HepG2 (cell line): Measurements from ENCODE around the gene TTLL11. TPM values are rescaled to one million over a fixed set of nuclear protein-coding genes. Genes with fewer than 3 reads are reported as not detected.

Experiments used
- ATAC-seq: fragments of 200-7000 bp; cut with Tn5 transposase; 3 replicates; pipeline ENCODE4 v1.9.1; 2020; ENCODE audit warnings: mild to moderate bottlenecking, moderate library complexity
- BruUV-seq: library from RNA; stranded (reverse); fragments of 400-500 nt; replicated peaks from 2 replicates; lab custom pipeline; 2021; lab: Mats Ljungman, UMichigan
- CTCF ChIA-PET: fragments of 300-600 bp; formaldehyde crosslinking; extraction: SDS; loops from one replicate; lab custom pipeline; 2021; ENCODE audit warnings: low total read pairs, inconsistent platforms, low intra/inter-chr PET ratio; lab: Yijun Ruan, JAX
- POLR2A ChIA-PET: fragments of 350-600 bp; sonication (Branson Sonifier 250); formaldehyde crosslinking; loops from one replicate; lab custom pipeline; 2020; ENCODE audit warnings: antibody characterized with exemption, inconsistent platforms; lab: Yijun Ruan, JAX
- DNase-seq: peaks from one replicate; pipeline ENCODE4 v3.0.0-alpha.2; 2015; ENCODE audit warnings: low spot score
- FAIRE-seq: peaks from 3 replicates; lab custom pipeline; 2011; peaks lifted over from hg19 to GRCh38; lab: Jason Lieb, UNC
- H2AFZ ChIP-seq: one replicate; pipeline ENCODE4 v1.6.1; 2011; ENCODE audit warnings: low read length, inconsistent platforms
- H3K27ac ChIP-seq: fragments of 300-600 bp; 3 replicates; pipeline ENCODE4 v1.8.0; 2011; ENCODE audit warnings: mixed run types, mild to moderate bottlenecking, mixed read lengths, low read length, inconsistent platforms; ENCODE audit not compliant: insufficient read depth; ENCODE audit errors: extremely low read length
- H3K27me3 ChIP-seq, 2 experiments: fragments of 200-600 bp in 1 of 2; 2 replicates in 1 of 2; 3 replicates in 1 of 2; pipeline versions ENCODE4 v1.6.0 to v1.8.0; 2011; ENCODE audit warnings: low read length in 2 of 2, mild to moderate bottlenecking in 2 of 2, moderate library complexity in 2 of 2, inconsistent platforms in 1 of 2; ENCODE audit not compliant: insufficient read depth in 2 of 2, control insufficient read depth in 1 of 2
- H3K36me3 ChIP-seq, 2 experiments: fragments of 200-600 bp in 1 of 2; replicated peaks in 1 of 2; 2 replicates in 1 of 2; 3 replicates in 1 of 2; pipeline versions ENCODE4 v1.5.1 to v1.8.0; 2011; ENCODE audit warnings: low read length in 2 of 2, inconsistent platforms in 1 of 2; ENCODE audit not compliant: insufficient read depth in 2 of 2, control insufficient read depth in 1 of 2
- H3K4me1 ChIP-seq: 2 replicates; pipeline ENCODE4 v1.5.1; 2012; ENCODE audit warnings: low read length, inconsistent platforms; ENCODE audit not compliant: insufficient read depth
- H3K4me2 ChIP-seq: 2 replicates; pipeline ENCODE4 v1.6.0; 2011; ENCODE audit warnings: low read depth, low read length, inconsistent platforms
- H3K4me3 ChIP-seq, 3 experiments: fragments of 200-600 bp in 1 of 3; sonication (generic), shearing (Covaris generic) in 1 of 3; replicated peaks in 1 of 3; 2 replicates each; pipeline ENCODE4 v1.5.1; 2011 to 2016; ENCODE audit warnings: low read length in 3 of 3, inconsistent platforms in 2 of 3, low read depth in 2 of 3, mild to moderate bottlenecking in 2 of 3, control low read depth in 1 of 3, mixed read lengths in 1 of 3; ENCODE audit not compliant: insufficient read depth in 1 of 3
- H3K79me2 ChIP-seq: one replicate; pipeline ENCODE4 v1.6.1; 2011; ENCODE audit warnings: low read length, inconsistent platforms; ENCODE audit not compliant: insufficient read depth
- H3K9ac ChIP-seq: 2 replicates; pipeline ENCODE4 v1.6.0; 2011; ENCODE audit warnings: mild to moderate bottlenecking, low read depth, low read length, inconsistent platforms; ENCODE audit not compliant: insufficient read depth
- H3K9me3 ChIP-seq: 2 replicates; pipeline ENCODE4 v1.5.1; 2012; ENCODE audit warnings: mild to moderate bottlenecking, low read length
- H4K20me1 ChIP-seq: 2 replicates; pipeline ENCODE4 v1.6.0; 2011; ENCODE audit warnings: inconsistent platforms, mild to moderate bottlenecking, low read length, moderate library complexity; ENCODE audit not compliant: insufficient read depth
- DMTF1 ChIP-seq: sonication (generic); formaldehyde crosslinking; IDR thresholded peaks from 2 replicates; pipeline ENCODE4 v1.4.0; 2020; ENCODE audit warnings: mild to moderate bottlenecking, missing genetic modification reagents
- ETV5 ChIP-seq: IDR thresholded peaks from 2 replicates; pipeline ENCODE4 v1.6.1; 2018; ENCODE audit warnings: missing biosample characterization, missing genetic modification reagents, inconsistent platforms, borderline replicate concordance
- MLX ChIP-seq: IDR thresholded peaks from 2 replicates; pipeline ENCODE4 v1.6.1; 2016
- NFE2L2 ChIP-seq: fragments of 150-350 bp; IDR thresholded peaks from 2 replicates; pipeline ENCODE4 v1.6.1; 2014; ENCODE audit warnings: low read length
- SRSF9 ChIP-seq: fragments of 200-400 bp; formaldehyde crosslinking; IDR thresholded peaks from 2 replicates; pipeline ENCODE4 v1.6.1; 2018; ENCODE audit warnings: borderline replicate concordance, mild to moderate bottlenecking, low read depth, low read length; ENCODE audit not compliant: insufficient read depth, poor library complexity, severe bottlenecking
- ZFP91 ChIP-seq: sonication (generic); formaldehyde crosslinking; IDR thresholded peaks from 2 replicates; pipeline ENCODE4 v1.9.0; 2022; ENCODE audit warnings: missing genetic modification reagents, mild to moderate bottlenecking, borderline replicate concordance
- ZHX1 ChIP-seq: sonication (generic); formaldehyde crosslinking; IDR thresholded peaks from 2 replicates; pipeline ENCODE4 v1.8.1; 2022; ENCODE audit warnings: low read depth, mild to moderate bottlenecking, missing genetic modification reagents
- ZNF576 ChIP-seq: sonication (generic); formaldehyde crosslinking; IDR thresholded peaks from 2 replicates; pipeline ENCODE4 v1.4.0; 2020; ENCODE audit warnings: mild to moderate bottlenecking, missing genetic modification reagents
- ZNF678 ChIP-seq: sonication (generic); formaldehyde crosslinking; IDR thresholded peaks from 2 replicates; pipeline ENCODE4 v1.4.0; 2020; ENCODE audit warnings: mild to moderate bottlenecking, missing genetic modification reagents
- ZNF687 ChIP-seq: sonication (generic); formaldehyde crosslinking; IDR thresholded peaks from 2 replicates; pipeline ENCODE4 v1.5.1; 2020; ENCODE audit warnings: mild to moderate bottlenecking, missing genetic modification reagents, moderate library complexity
- ZNF883 ChIP-seq: sonication (generic); formaldehyde crosslinking; IDR thresholded peaks from 2 replicates; pipeline ENCODE4 v1.5.1; 2020; ENCODE audit warnings: mild to moderate bottlenecking, missing genetic modification reagents; ENCODE audit errors: not compliant biosample characterization
- WGBS: methylation state at CpG from one replicate; pipeline ENCODE4 v1.1.6; 2017; ENCODE audit warnings: low lambda C conversion rate; 5-methylcytosine and 5-hydroxymethylcytosine counted together
- in situ Hi-C: cut with HindIII; loops from 2 replicates; pipeline ENCODE4 v1.10.0; 2017; ENCODE audit warnings: low pct_unique_long_range_greater_than_20kb; ENCODE audit not compliant: extremely low pct_ligation_motif_present
- intact Hi-C: fragments of 100-400 bp; cut with micrococcal nuclease; formaldehyde crosslinking; loops from one replicate; pipeline ENCODE4 v1.10.0; 2022; ENCODE audit not compliant: unreplicated experiment
- polyA plus RNA-seq, 8 experiments: library from polyadenylated mRNA; depleted of rRNA in 3 of 8; stranded (reverse) in 7 of 8; unstranded in 1 of 8; fragments of >200 nt; fragmentation: Illumina TruSeq in 4 of 8; extraction: Trizol in 4 of 8; gene quantifications; 2 replicates each; pipeline versions ENCODE4 v1.2.1 to v1.2.3, GENCODE V29; 2011 to 2016; ENCODE audit warnings: low read depth in 4 of 8, missing spikeins in 1 of 8, mixed read lengths in 1 of 8; ENCODE audit not compliant: insufficient read depth in 1 of 8
- total RNA-seq, 5 experiments: library from RNA; depleted of rRNA; stranded (reverse); fragments of >200 nt; fragmentation: Illumina TruSeq; extraction: Trizol; gene quantifications; 2 replicates each; pipeline ENCODE4 v1.2.3, GENCODE V29; 2016; ENCODE audit warnings: low read depth in 1 of 5

Gene TTLL11
- total and polyA plus RNA-seq, 2 of the 13 experiments (the other 11 are each of a cell fraction or from before 2014, with no cell fraction given), result 4.5 to 5.2 TPM

- WGBS, result 0% methylated on average over 2 of the region's 4 CpGs
- in situ Hi-C loops, result no loop called here
- no peak for TF ChIP-seq DMTF1 (CRISPR knock-in tag)
- TF ChIP-seq ZNF883 (CRISPR knock-in tag), result no peak
- TF ChIP-seq ZNF576, result no peak
- TF ChIP-seq ZNF678 (CRISPR knock-in tag), result no peak
- TF ChIP-seq ZFP91, result no peak
- no peak for TF ChIP-seq NFE2L2
- no peak for TF ChIP-seq MLX (CRISPR knock-in tag)
- TF ChIP-seq ZHX1, result no peak
- no peak for TF ChIP-seq ETV5 (CRISPR knock-in tag)
- TF ChIP-seq SRSF9, result no peak
- TF ChIP-seq ZNF687 (CRISPR knock-in tag), result no peak
These were observed 39.4 kb upstream of the TTLL11 start for GRCh38 chr9:122132539-122132938.

More at GRCh38 chr9:122132539-122132938, 39.4 kb upstream of the TTLL11 start:
- no peaks in the 10 kb centered on the region for H4K20me1 ChIP-seq
- H3K4me2 ChIP-seq, result no peak overlapping the region; the same call in 1 of the 2 replicates
- intact Hi-C loops, result no loop called here
- DNase-seq (no peak), FAIRE-seq (no peak), ATAC-seq (no peak; the same call in 2 of the 3 replicates)
- no peaks in the 10 kb centered on the region for H3K79me2 ChIP-seq
- no peak overlapping the region for H3K9ac ChIP-seq
- no peak overlapping the region for H2AFZ ChIP-seq
- no peaks in the 10 kb centered on the region for H3K36me3 ChIP-seq
- peaks cover 43% of the 10 kb centered on the region for H3K4me1 ChIP-seq
- H3K27me3 ChIP-seq, result peaks cover 0 to 15% of the 10 kb centered on the region in 2 experiments; a peak in 1 of 5 replicates
- no peak overlapping the region for H3K27ac ChIP-seq
- CTCF ChIA-PET, result no interaction called here
- POLR2A ChIA-PET, result no interaction called here
- H3K9me3 ChIP-seq, result no peaks in the 10 kb centered on the region
- no TSS peak for BruUV-seq
- H3K4me3 ChIP-seq, result no peak overlapping the region
